HepG2 (cell line): ENCODE measurements around the gene CCDC74A. TPM values are rescaled to one million over a fixed set of nuclear protein-coding genes. Genes with fewer than 3 reads are reported as not detected.

ENCODE experiments used
- AGO2 ChIP-seq: fragments of 200-400 bp; formaldehyde crosslinking; optimal IDR thresholded peaks from 2 replicates; pipeline ENCODE3; 2017; ENCODE audit warnings: mild to moderate bottlenecking, low read depth, low read length, moderate library complexity
- CBFB ChIP-seq: sonication (generic); formaldehyde crosslinking; IDR thresholded peaks from 2 replicates; pipeline ENCODE4 v1.4.0; 2020; ENCODE audit warnings: missing genetic modification reagents
- DR1 ChIP-seq: sonication (generic); formaldehyde crosslinking; IDR thresholded peaks from 2 replicates; pipeline ENCODE4 v1.8.0; 2021; ENCODE audit warnings: mild to moderate bottlenecking, missing genetic modification reagents, inconsistent platforms
- GATA4 ChIP-seq: sonication (generic); IDR thresholded peaks from 2 replicates; pipeline ENCODE4 v1.6.1; 2016; ENCODE audit warnings: antibody characterized with exemption, low read depth, borderline replicate concordance
- GATAD1 ChIP-seq: IDR thresholded peaks from 2 replicates; pipeline ENCODE4 v1.6.1; 2016; ENCODE audit warnings: missing genetic modification reagents, missing compliant biosample characterization
- HNRNPLL ChIP-seq: fragments of 200-400 bp; formaldehyde crosslinking; IDR thresholded peaks from 2 replicates; pipeline ENCODE4 v1.6.1; 2017; ENCODE audit warnings: mild to moderate bottlenecking, low read depth, low read length; ENCODE audit not compliant: poor library complexity, severe bottlenecking
- KLF12 ChIP-seq: sonication (generic); formaldehyde crosslinking; IDR thresholded peaks from 2 replicates; pipeline ENCODE4 v1.4.0; 2020; ENCODE audit warnings: missing genetic modification reagents, borderline replicate concordance
- MXI1 ChIP-seq: IDR thresholded peaks from 3 replicates; pipeline ENCODE4 v1.6.1; 2012; ENCODE audit warnings: low read depth, low read length, inconsistent platforms, borderline replicate concordance
- SIN3B ChIP-seq: fragments of 150-350 bp; IDR thresholded peaks from 2 replicates; pipeline ENCODE4 v1.6.1; 2014; ENCODE audit warnings: low read length
- SNRNP70 ChIP-seq: fragments of 200-400 bp; formaldehyde crosslinking; IDR thresholded peaks from 2 replicates; pipeline ENCODE4 v1.6.1; 2017; ENCODE audit warnings: mild to moderate bottlenecking, low read depth, low read length, moderate library complexity
- SRSF1 ChIP-seq: fragments of 200-400 bp; formaldehyde crosslinking; optimal IDR thresholded peaks from 2 replicates; pipeline ENCODE3; 2017; ENCODE audit warnings: mild to moderate bottlenecking, low read depth, low read length, moderate library complexity
- U2AF1 ChIP-seq: fragments of 200-400 bp; formaldehyde crosslinking; optimal IDR thresholded peaks from 2 replicates; pipeline ENCODE3; 2017; ENCODE audit warnings: mild to moderate bottlenecking, low read depth, low read length
- USF2 ChIP-seq, 2 experiments: sonication (generic) in 1 of 2; formaldehyde crosslinking in 1 of 2; IDR thresholded peaks; 2 replicates each; pipeline versions ENCODE4 v1.5.1 to v1.6.1; 2011 to 2020; ENCODE audit warnings: borderline replicate concordance in 1 of 2, low read depth in 1 of 2, low read length in 1 of 2, mild to moderate bottlenecking in 1 of 2, missing genetic modification reagents in 1 of 2, moderate library complexity in 1 of 2
- ZC3H4 ChIP-seq: sonication (generic); formaldehyde crosslinking; IDR thresholded peaks from 2 replicates; pipeline ENCODE4 v1.4.0; 2020; ENCODE audit warnings: missing genetic modification reagents, borderline replicate concordance
- ZKSCAN1 ChIP-seq: fragments of 150-350 bp; IDR thresholded peaks from 2 replicates; pipeline ENCODE4 v1.6.1; 2014; ENCODE audit warnings: low read length
- ZMYM2 ChIP-seq: sonication (generic); formaldehyde crosslinking; IDR thresholded peaks from 2 replicates; pipeline ENCODE4 v1.8.0; 2022; ENCODE audit warnings: mild to moderate bottlenecking, missing genetic modification reagents
- ZNF225 ChIP-seq: sonication (generic); formaldehyde crosslinking; IDR thresholded peaks from 2 replicates; pipeline ENCODE4 v1.4.0; 2020; ENCODE audit warnings: mild to moderate bottlenecking, missing genetic modification reagents
- ZNF740 ChIP-seq: sonication (generic); formaldehyde crosslinking; IDR thresholded peaks from 2 replicates; pipeline ENCODE4 v1.4.0; 2020; ENCODE audit warnings: missing genetic modification reagents
- ZNF761 ChIP-seq: sonication (generic); formaldehyde crosslinking; conservative IDR thresholded peaks from 2 replicates; pipeline ENCODE4 v1.4.0; 2020; ENCODE audit warnings: mild to moderate bottlenecking, missing genetic modification reagents
- ZNF770 ChIP-seq: sonication (generic); formaldehyde crosslinking; IDR thresholded peaks from 2 replicates; pipeline ENCODE4 v1.5.0; 2020; ENCODE audit warnings: mild to moderate bottlenecking, missing genetic modification reagents
- polyA plus RNA-seq, 8 experiments: library from polyadenylated mRNA; depleted of rRNA in 3 of 8; stranded (reverse) in 7 of 8; unstranded in 1 of 8; fragments of >200 nt; fragmentation: Illumina TruSeq in 4 of 8; extraction: Trizol in 4 of 8; gene quantifications; 2 replicates each; pipeline versions ENCODE4 v1.2.1 to v1.2.3, GENCODE V29; 2011 to 2016; ENCODE audit warnings: low read depth in 4 of 8, missing spikeins in 1 of 8, mixed read lengths in 1 of 8; ENCODE audit not compliant: insufficient read depth in 1 of 8
- total RNA-seq, 5 experiments: library from RNA; depleted of rRNA; stranded (reverse); fragments of >200 nt; fragmentation: Illumina TruSeq; extraction: Trizol; gene quantifications; 2 replicates each; pipeline ENCODE4 v1.2.3, GENCODE V29; 2016; ENCODE audit warnings: low read depth in 1 of 5
- TF ChIP-seq, protein P1 (sequence below): sonication (generic); formaldehyde crosslinking; IDR thresholded peaks from 2 replicates; pipeline ENCODE4 v1.5.1; 2020; ENCODE audit warnings: missing genetic modification reagents, mild to moderate bottlenecking, borderline replicate concordance

CCDC74A gene
- total and polyA plus RNA-seq, 2 of the 13 experiments (the other 11 are each of a cell fraction or from before 2014, with no cell fraction given): 0.15 to 0.17 TPM

GRCh38 chr2:131492418-131493198, 35.1 kb upstream of the CCDC74A start (continued):
- TF ChIP-seq DR1 (CRISPR knock-in tag) (peak; percentile 91), SRSF1 (peak; percentile 99), U2AF1 (peak; percentile 35), KLF12 (CRISPR knock-in tag) (peak; percentile 99), SIN3B (peak; percentile 93), ZNF740 (CRISPR knock-in tag) (peak; percentile 97), ZC3H4 (CRISPR knock-in tag) (no peak), ZNF761 (CRISPR knock-in tag) (0 out of 2 replicates have a peak, but pooled peaks have one; percentile 20), SNRNP70 (no peak), MXI1 (peak; percentile 80; the same call in 2 of the 3 replicates), ZMYM2 (CRISPR knock-in tag) (no peak; the same call in 1 of the 2 replicates), ZKSCAN1 (no peak), ZNF770 (peak; percentile 11; the same call in 1 of the 2 replicates), AGO2 (peak; percentile 86), CBFB (CRISPR knock-in tag) (0 out of 2 replicates have a peak, but pooled peaks have one; percentile 15), ZNF225 (no peak), HNRNPLL (peak; percentile 97), GATA4 (peak; percentile 12; the same call in 1 of the 2 replicates), GATAD1 (CRISPR knock-in tag) (peak; percentile 98), USF2 (IDR thresholded peaks at IDR 0.05; ENCODE audit: low read depth, low read length) (no peak), USF2 (CRISPR knock-in tag; IDR thresholded peaks at IDR 0.05; ENCODE audit: borderline replicate concordance) (0 out of 2 replicates have a peak, but pooled peaks have one; percentile 9)
- TF ChIP-seq, protein P1, sequence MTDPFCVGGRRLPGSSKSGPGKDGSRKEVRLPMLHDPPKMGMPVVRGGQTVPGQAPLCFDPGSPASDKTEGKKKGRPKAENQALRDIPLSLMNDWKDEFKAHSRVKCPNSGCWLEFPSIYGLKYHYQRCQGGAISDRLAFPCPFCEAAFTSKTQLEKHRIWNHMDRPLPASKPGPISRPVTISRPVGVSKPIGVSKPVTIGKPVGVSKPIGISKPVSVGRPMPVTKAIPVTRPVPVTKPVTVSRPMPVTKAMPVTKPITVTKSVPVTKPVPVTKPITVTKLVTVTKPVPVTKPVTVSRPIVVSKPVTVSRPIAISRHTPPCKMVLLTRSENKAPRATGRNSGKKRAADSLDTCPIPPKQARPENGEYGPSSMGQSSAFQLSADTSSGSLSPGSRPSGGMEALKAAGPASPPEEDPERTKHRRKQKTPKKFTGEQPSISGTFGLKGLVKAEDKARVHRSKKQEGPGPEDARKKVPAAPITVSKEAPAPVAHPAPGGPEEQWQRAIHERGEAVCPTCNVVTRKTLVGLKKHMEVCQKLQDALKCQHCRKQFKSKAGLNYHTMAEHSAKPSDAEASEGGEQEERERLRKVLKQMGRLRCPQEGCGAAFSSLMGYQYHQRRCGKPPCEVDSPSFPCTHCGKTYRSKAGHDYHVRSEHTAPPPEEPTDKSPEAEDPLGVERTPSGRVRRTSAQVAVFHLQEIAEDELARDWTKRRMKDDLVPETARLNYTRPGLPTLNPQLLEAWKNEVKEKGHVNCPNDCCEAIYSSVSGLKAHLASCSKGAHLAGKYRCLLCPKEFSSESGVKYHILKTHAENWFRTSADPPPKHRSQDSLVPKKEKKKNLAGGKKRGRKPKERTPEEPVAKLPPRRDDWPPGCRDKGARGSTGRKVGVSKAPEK (CRISPR knock-in tag): no peak
